HCT116 (cell line): ENCODE measurements around the gene SCN1A. TPM values are rescaled to one million over a fixed set of nuclear protein-coding genes. Genes with fewer than 3 reads are reported as not detected.

Experiments used
- ATAC-seq: fragments of 200-7000 bp; cut with Tn5 transposase; 2 replicates; pipeline ENCODE4 v1.9.1; 2020; ENCODE audit warnings: mild to moderate bottlenecking, moderate library complexity
- BruUV-seq: library from RNA; stranded (reverse); fragments of 400-500 nt; replicated peaks from 2 replicates; lab custom pipeline; 2021; lab: Mats Ljungman, UMichigan
- CTCF ChIA-PET: fragments of 300-600 bp; sonication (Branson Sonifier 250); formaldehyde crosslinking; loops from one replicate; lab custom pipeline; 2021; ENCODE audit warnings: antibody characterized with exemption; lab: Charles Lee
- POLR2A ChIA-PET: fragments of 300-600, 350-600 bp; sonication (Branson Sonifier 250); formaldehyde crosslinking; loops from one replicate; lab custom pipeline; 2021; ENCODE audit warnings: antibody characterized with exemption; lab: Charles Lee
- RAD21 ChIA-PET, 2 experiments: fragments of 300-600 bp; sonication (Branson Sonifier 250); formaldehyde crosslinking; loops; one replicate each; lab custom pipeline; 2023; ENCODE audit warnings: low total read pairs in 2 of 2; ENCODE audit not compliant: uncharacterized antibody in 2 of 2, unreplicated experiment in 2 of 2, low non-redundant PET in 1 of 2; lab: Charles Lee
- DNase-seq: peaks from one replicate; pipeline ENCODE4 v3.0.0-alpha.2; 2010; ENCODE audit warnings: low read depth, low spot score
- H2AFZ ChIP-seq: fragments of 200-600 bp; shearing (Covaris generic), sonication (generic); 2 replicates; pipeline ENCODE4 v1.6.1; 2017; ENCODE audit warnings: low read depth, mixed run types, mixed read lengths, antibody characterized with exemption, low read length; ENCODE audit not compliant: poor library complexity, severe bottlenecking
- H3K27ac ChIP-seq: 2 replicates; pipeline ENCODE4 v1.5.1; 2012; ENCODE audit warnings: low read depth, low read length
- H3K27me3 ChIP-seq: fragments of 200-600 bp; sonication (generic); 2 replicates; pipeline ENCODE4 v1.6.1; 2016; ENCODE audit warnings: mixed run types, low read length, mixed read lengths; ENCODE audit not compliant: insufficient read depth
- H3K36me3 ChIP-seq, 2 experiments: fragments of 200-500 bp in 1 of 2; fragments of 200-600 bp in 1 of 2; sonication (Bioruptor generic) in 1 of 2; sonication (generic) in 1 of 2; 2 replicates each; pipeline versions ENCODE4 v1.5.1 to v1.6.1; 2014 to 2016; ENCODE audit warnings: low read length in 2 of 2, inconsistent platforms in 1 of 2, mixed read lengths in 1 of 2, mixed run types in 1 of 2; ENCODE audit not compliant: insufficient read depth in 2 of 2, control insufficient read depth in 1 of 2
- H3K4me1 ChIP-seq, 2 experiments: fragments of 200-600 bp in 1 of 2; sonication (generic) in 1 of 2; 2 replicates each; pipeline versions ENCODE4 v1.5.1 to v1.6.1; 2012 to 2017; ENCODE audit warnings: low read length in 2 of 2, inconsistent platforms in 1 of 2, mild to moderate bottlenecking in 1 of 2, mixed read lengths in 1 of 2, mixed run types in 1 of 2, moderate library complexity in 1 of 2; ENCODE audit not compliant: insufficient read depth in 2 of 2, control insufficient read depth in 1 of 2
- H3K4me2 ChIP-seq: fragments of 200-600 bp; sonication (generic); 2 replicates; pipeline ENCODE4 v1.6.1; 2017; ENCODE audit warnings: mixed run types, low read length, mixed read lengths
- H3K4me3 ChIP-seq, 2 experiments: fragments of 200-600 bp in 1 of 2; sonication (generic) in 1 of 2; replicated peaks in 1 of 2; 2 replicates each; pipeline ENCODE4 v1.5.1; 2011 to 2016; ENCODE audit warnings: low read length in 2 of 2, control low read depth in 1 of 2, low read depth in 1 of 2, mild to moderate bottlenecking in 1 of 2, mixed read lengths in 1 of 2, mixed run types in 1 of 2
- H3K79me2 ChIP-seq: fragments of 200-600 bp; sonication (generic); 2 replicates; pipeline ENCODE4 v1.6.1; 2017; ENCODE audit warnings: mild to moderate bottlenecking, mixed run types, low read length, moderate library complexity, mixed read lengths; ENCODE audit not compliant: insufficient read depth
- H3K9ac ChIP-seq: fragments of 200-600 bp; sonication (generic); 2 replicates; pipeline ENCODE4 v1.6.1; 2016; ENCODE audit warnings: low read length, mixed read lengths
- H3K9me2 ChIP-seq: fragments of 200-600 bp; sonication (generic), shearing (Covaris generic); 2 replicates; pipeline ENCODE4 v1.6.1; 2017; ENCODE audit warnings: mixed run types, mild to moderate bottlenecking, moderate library complexity; ENCODE audit not compliant: insufficient read depth
- H3K9me3 ChIP-seq, 2 experiments: fragments of 200-500 bp in 1 of 2; fragments of 200-600 bp in 1 of 2; sonication (Bioruptor generic) in 1 of 2; sonication (generic) in 1 of 2; 2 replicates each; pipeline ENCODE4 v1.6.1; 2014 to 2017; ENCODE audit warnings: low read length in 2 of 2, mixed read lengths in 2 of 2, inconsistent platforms in 1 of 2, low read depth in 1 of 2, mild to moderate bottlenecking in 1 of 2, mixed run types in 1 of 2, moderate library complexity in 1 of 2; ENCODE audit not compliant: control insufficient read depth in 1 of 2, insufficient read depth in 1 of 2
- H4K20me1 ChIP-seq: fragments of 200-600 bp; sonication (generic), shearing (Covaris generic); 2 replicates; pipeline ENCODE4 v1.6.1; 2017; ENCODE audit warnings: mixed run types, mild to moderate bottlenecking, moderate library complexity; ENCODE audit not compliant: insufficient read depth
- ATF3 ChIP-seq: IDR thresholded peaks from 2 replicates; pipeline ENCODE4 v1.6.1; 2012
- CBX3 ChIP-seq: IDR thresholded peaks from 2 replicates; pipeline ENCODE4 v1.6.1; 2012; ENCODE audit warnings: low read depth
- CEBPB ChIP-seq: IDR thresholded peaks from 2 replicates; pipeline ENCODE4 v1.6.1; 2012; ENCODE audit warnings: low read depth
- EGR1 ChIP-seq: IDR thresholded peaks from 2 replicates; pipeline ENCODE4 v1.6.1; 2012; ENCODE audit warnings: low read depth
- ELF1 ChIP-seq: IDR thresholded peaks from 2 replicates; pipeline ENCODE4 v1.6.1; 2012; ENCODE audit warnings: low read depth, borderline replicate concordance
- EZH2 ChIP-seq: fragments of 200-600 bp; sonication (generic); IDR thresholded peaks from 2 replicates; pipeline ENCODE4 v1.6.1; 2017; ENCODE audit warnings: antibody characterized with exemption, mixed run types
- EZH2phosphoT487 ChIP-seq: fragments of 200-600 bp; IDR thresholded peaks from 2 replicates; pipeline ENCODE4 v1.6.1; 2018; ENCODE audit warnings: antibody characterized with exemption, borderline replicate concordance
- JUND ChIP-seq: IDR thresholded peaks from 2 replicates; pipeline ENCODE4 v1.6.1; 2012
- MAX ChIP-seq: IDR thresholded peaks from 2 replicates; pipeline ENCODE4 v1.6.1; 2012
- POLR2A ChIP-seq: IDR thresholded peaks from 2 replicates; pipeline ENCODE4 v1.7.0; 2011; ENCODE audit warnings: borderline replicate concordance; ENCODE audit not compliant: insufficient read depth, insufficient read length; ENCODE audit errors: extremely low read depth
- RAD21 ChIP-seq: IDR thresholded peaks from 2 replicates; pipeline ENCODE4 v1.6.1; 2012; ENCODE audit warnings: low read depth, mild to moderate bottlenecking
- REST ChIP-seq: IDR thresholded peaks from 2 replicates; pipeline ENCODE4 v1.6.1; 2012; ENCODE audit warnings: low read depth
- SIN3A ChIP-seq: IDR thresholded peaks from 2 replicates; pipeline ENCODE4 v1.6.1; 2012; ENCODE audit warnings: low read depth
- SRF ChIP-seq: IDR thresholded peaks from 2 replicates; pipeline ENCODE4 v1.6.1; 2012; ENCODE audit warnings: low read depth
- YY1 ChIP-seq: IDR thresholded peaks from 2 replicates; pipeline ENCODE4 v1.6.1; 2011; ENCODE audit warnings: low read length, low read depth, moderate library complexity, mild to moderate bottlenecking; ENCODE audit not compliant: insufficient replicate concordance; ENCODE audit errors: extremely low read depth
- ZBTB33 ChIP-seq: IDR thresholded peaks from 2 replicates; pipeline ENCODE4 v1.6.1; 2011; ENCODE audit warnings: mild to moderate bottlenecking, low read length, moderate library complexity; ENCODE audit not compliant: insufficient replicate concordance; ENCODE audit errors: extremely low read depth
- ZFX ChIP-seq: fragments of 450-650 bp; IDR thresholded peaks from 2 replicates; pipeline ENCODE4 v1.6.1; 2017
- ZNF274 ChIP-seq: fragments of 200-500 bp; sonication (Bioruptor generic); IDR thresholded peaks from 2 replicates; pipeline ENCODE4 v1.6.1; 2014; ENCODE audit warnings: mild to moderate bottlenecking, low read depth, low read length, inconsistent platforms
- intact Hi-C: fragments of 100-400 bp; cut with micrococcal nuclease; formaldehyde crosslinking; loops from 2 replicates; pipeline ENCODE4 v1.10.0; 2022
- total RNA-seq: library from RNA; stranded (reverse); gene quantifications from one replicate; pipeline ENCODE4 v1.2.1, GENCODE V29; 2021; ENCODE audit not compliant: unreplicated experiment

SCN1A gene
- total RNA-seq, 1 experiment from 2014 or later = not detected

GRCh38 chr2:166163775-166164174 is 36.0 kb upstream of the SCN1A start:
- Histone ChIP-seq H3K4me2 (no peak overlapping the region), H3K9ac (no peak overlapping the region), H3K36me3 (no peaks in the 10 kb centered on the region), H3K9me3 (no peaks in the 10 kb centered on the region), H3K4me1 (no peaks in the 10 kb centered on the region), H3K9me2 (no peaks in the 10 kb centered on the region), H3K27me3 (peaks cover 9% of the 10 kb centered on the region; the same call in 1 of the 2 replicates), H3K79me2 (no peaks in the 10 kb centered on the region), H3K4me3 (no peak overlapping the region), H3K27ac (no peak overlapping the region), H2AFZ (no peak overlapping the region), H4K20me1 (no peaks in the 10 kb centered on the region)
- no peak for DNase-seq
- no TSS peak for BruUV-seq
- RAD21 ChIA-PET = no interaction called here
- POLR2A ChIA-PET = no interaction called here
- intact Hi-C loops = no loop called here
- no peak for TF ChIP-seq SIN3A
- TF ChIP-seq RAD21 = no peak
- no peak for TF ChIP-seq CEBPB
- no peak for TF ChIP-seq EZH2phosphoT487
- no peak for TF ChIP-seq ZNF274
- TF ChIP-seq EGR1 = no peak
- no peak for TF ChIP-seq POLR2A
- no peak for TF ChIP-seq JUND
- TF ChIP-seq EZH2 = no peak
- TF ChIP-seq REST = no peak
- TF ChIP-seq CBX3 = no peak
- TF ChIP-seq MAX = no peak
- TF ChIP-seq SRF = no peak
- no peak for TF ChIP-seq ZBTB33
- no peak for TF ChIP-seq YY1
- no peak for TF ChIP-seq ZFX
- TF ChIP-seq ATF3 = no peak
- TF ChIP-seq ELF1 = no peak
- CTCF ChIA-PET = no interaction called here
- no peak for ATAC-seq
